HCT116 (cell line): ENCODE measurements around the gene CLPX.

Experiments
- CTCF ChIP-seq, 3 experiments: fragments of 200-600 bp in 1 of 3; sonication (generic) in 1 of 3; IDR thresholded peaks in 2 of 3; conservative IDR thresholded peaks in 1 of 3; 2 replicates each; pipeline ENCODE4 v1.5.1; 2012 to 2017; ENCODE audit warnings: low read depth in 2 of 3, low read length in 2 of 3, antibody characterized with exemption in 1 of 3, borderline replicate concordance in 1 of 3, control low read depth in 1 of 3, mild to moderate bottlenecking in 1 of 3, mixed read lengths in 1 of 3, mixed run types in 1 of 3, moderate library complexity in 1 of 3; ENCODE audit not compliant: insufficient read depth in 1 of 3
- POLR2A ChIP-seq: IDR thresholded peaks from 2 replicates; pipeline ENCODE4 v1.7.0; 2011; ENCODE audit warnings: borderline replicate concordance; ENCODE audit not compliant: insufficient read depth, insufficient read length; ENCODE audit errors: extremely low read depth
- POLR2AphosphoS5 ChIP-seq: IDR thresholded peaks from 2 replicates; pipeline ENCODE4 v1.6.1; 2011; ENCODE audit warnings: mild to moderate bottlenecking, low read depth, low read length, moderate library complexity

GRCh38 chr15:65204236-65204930 is 19.2 kb upstream of the CLPX start:
- no peak for TF ChIP-seq POLR2A
- TF ChIP-seq CTCF (IDR thresholded peaks at IDR 0.05 in 2 of 3, conservative IDR thresholded peaks at IDR 0.05 in 1 of 3; ENCODE audit: borderline replicate concordance in 1 of 3, insufficient read depth in 1 of 3, low read depth in 2 of 3, low read length in 2 of 3) = no peak
- no peak for TF ChIP-seq POLR2AphosphoS5
